HepG2 (cell line): ENCODE measurements around the gene SNAP47. TPM values are rescaled to one million over a fixed set of nuclear protein-coding genes. Genes with fewer than 3 reads are reported as not detected.
A peak's percentile ranks its signal among the peaks of the same experiment; 100 is the strongest.

Experiments used
- CC2D1A ChIP-seq: sonication (generic); formaldehyde crosslinking; IDR thresholded peaks from 2 replicates; pipeline ENCODE4 v1.8.1; 2023; ENCODE audit warnings: mild to moderate bottlenecking, missing genetic modification reagents
- GABPA ChIP-seq, 2 experiments: IDR thresholded peaks; 2 replicates each; pipeline ENCODE4 v1.6.1; 2011 to 2016; ENCODE audit warnings: low read depth in 2 of 2, low read length in 1 of 2, missing biosample characterization in 1 of 2, missing genetic modification characterization in 1 of 2
- SOX13 ChIP-seq, 3 experiments: fragments of 450-650 bp in 1 of 3; sonication (generic) in 1 of 3; formaldehyde crosslinking in 1 of 3; IDR thresholded peaks in 2 of 3; conservative IDR thresholded peaks in 1 of 3; 2 replicates each; pipeline versions ENCODE4 v1.5.0 to v1.6.1; 2016 to 2020; ENCODE audit warnings: antibody characterized with exemption in 1 of 3, mild to moderate bottlenecking in 1 of 3, missing compliant biosample characterization in 1 of 3, missing genetic modification reagents in 1 of 3, moderate library complexity in 1 of 3
- TP53 ChIP-seq: sonication (generic); formaldehyde crosslinking; conservative IDR thresholded peaks from 2 replicates; pipeline ENCODE4 v1.4.0; 2020; ENCODE audit warnings: missing genetic modification reagents
- TRIM24 ChIP-seq: sonication (generic); formaldehyde crosslinking; IDR thresholded peaks from 2 replicates; pipeline ENCODE4 v1.8.0; 2022; ENCODE audit warnings: mild to moderate bottlenecking, missing genetic modification reagents
- ZFYVE20 ChIP-seq: sonication (generic); formaldehyde crosslinking; IDR thresholded peaks from 2 replicates; pipeline ENCODE4 v1.8.0; 2023; ENCODE audit warnings: low read depth, mild to moderate bottlenecking, moderate library complexity, missing genetic modification reagents, borderline replicate concordance
- ZMYM4 ChIP-seq: sonication (generic); formaldehyde crosslinking; IDR thresholded peaks from 2 replicates; pipeline ENCODE4 v1.8.1; 2023; ENCODE audit warnings: mild to moderate bottlenecking, missing genetic modification reagents
- ZNF263 ChIP-seq: sonication (generic); formaldehyde crosslinking; IDR thresholded peaks from 2 replicates; pipeline ENCODE4 v1.4.0; 2020; ENCODE audit warnings: missing genetic modification reagents
- ZNF773 ChIP-seq: sonication (generic); formaldehyde crosslinking; IDR thresholded peaks from 2 replicates; pipeline ENCODE4 v1.4.0; 2020; ENCODE audit warnings: missing genetic modification reagents, borderline replicate concordance
- polyA plus RNA-seq, 8 experiments: library from polyadenylated mRNA; depleted of rRNA in 3 of 8; stranded (reverse) in 7 of 8; unstranded in 1 of 8; fragments of >200 nt; fragmentation: Illumina TruSeq in 4 of 8; extraction: Trizol in 4 of 8; gene quantifications; 2 replicates each; pipeline versions ENCODE4 v1.2.1 to v1.2.3, GENCODE V29; 2011 to 2016; ENCODE audit warnings: low read depth in 4 of 8, missing spikeins in 1 of 8, mixed read lengths in 1 of 8; ENCODE audit not compliant: insufficient read depth in 1 of 8
- total RNA-seq, 5 experiments: library from RNA; depleted of rRNA; stranded (reverse); fragments of >200 nt; fragmentation: Illumina TruSeq; extraction: Trizol; gene quantifications; 2 replicates each; pipeline ENCODE4 v1.2.3, GENCODE V29; 2016; ENCODE audit warnings: low read depth in 1 of 5
- TF ChIP-seq, protein P1 (sequence below): IDR thresholded peaks from 2 replicates; pipeline ENCODE4 v1.6.1; 2016; ENCODE audit warnings: low read depth
- TF ChIP-seq, protein P2 (sequence below): sonication (generic); formaldehyde crosslinking; conservative IDR thresholded peaks from 2 replicates; pipeline ENCODE4 v1.4.0; 2020; ENCODE audit warnings: mild to moderate bottlenecking, missing genetic modification reagents, moderate library complexity
- TF ChIP-seq, protein P3 (sequence below): sonication (generic); formaldehyde crosslinking; IDR thresholded peaks from 2 replicates; pipeline ENCODE4 v1.5.0; 2020; ENCODE audit warnings: mild to moderate bottlenecking, missing genetic modification reagents

SNAP47 gene
- total and polyA plus RNA-seq, 2 of the 13 experiments (the other 11 are each of a cell fraction or from before 2014, with no cell fraction given), result 13.6 to 25.1 TPM

DNA sequence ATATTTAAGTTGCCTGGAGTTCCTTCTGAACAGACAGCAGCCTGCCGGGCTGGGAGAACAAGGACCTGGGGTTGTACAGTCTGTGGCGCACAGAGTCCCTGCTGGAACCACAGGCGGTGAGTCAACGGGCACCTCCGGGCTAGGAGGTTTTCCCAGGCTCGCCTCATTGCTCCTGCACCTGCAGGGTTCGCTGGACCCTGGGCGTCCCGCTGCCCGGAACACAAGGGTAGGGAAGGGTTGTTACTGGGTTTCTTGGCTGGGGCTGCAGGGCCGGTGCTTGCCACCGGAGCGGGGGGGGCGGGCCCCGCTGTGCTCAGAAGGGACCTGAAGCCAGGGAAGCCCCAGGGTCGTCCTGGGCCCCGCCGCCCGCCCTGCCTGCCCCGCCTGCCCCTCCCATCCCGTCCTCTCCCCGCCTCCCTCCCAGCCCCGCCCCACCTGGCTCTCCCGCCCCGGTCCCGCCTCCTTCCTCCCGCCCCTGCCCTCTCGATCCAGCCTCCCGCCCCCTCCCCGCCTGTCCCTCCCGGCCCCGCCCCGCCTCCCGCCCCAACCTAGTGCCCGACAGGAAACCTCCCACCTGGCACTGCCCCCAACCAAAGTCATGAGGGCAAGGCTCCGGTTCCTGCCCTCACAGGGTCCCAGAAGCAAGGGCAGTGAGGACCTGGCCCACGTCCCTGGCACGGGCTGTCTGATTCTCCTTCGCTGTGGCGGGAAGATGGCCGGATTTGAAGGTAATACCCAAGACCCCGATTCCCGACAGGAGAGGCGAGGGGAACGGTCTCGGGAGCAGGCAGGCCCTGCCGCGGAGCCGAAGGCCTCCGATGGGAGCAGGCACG, 7.0 kb upstream of the SNAP47 start (continued):
- TF ChIP-seq, protein P1, sequence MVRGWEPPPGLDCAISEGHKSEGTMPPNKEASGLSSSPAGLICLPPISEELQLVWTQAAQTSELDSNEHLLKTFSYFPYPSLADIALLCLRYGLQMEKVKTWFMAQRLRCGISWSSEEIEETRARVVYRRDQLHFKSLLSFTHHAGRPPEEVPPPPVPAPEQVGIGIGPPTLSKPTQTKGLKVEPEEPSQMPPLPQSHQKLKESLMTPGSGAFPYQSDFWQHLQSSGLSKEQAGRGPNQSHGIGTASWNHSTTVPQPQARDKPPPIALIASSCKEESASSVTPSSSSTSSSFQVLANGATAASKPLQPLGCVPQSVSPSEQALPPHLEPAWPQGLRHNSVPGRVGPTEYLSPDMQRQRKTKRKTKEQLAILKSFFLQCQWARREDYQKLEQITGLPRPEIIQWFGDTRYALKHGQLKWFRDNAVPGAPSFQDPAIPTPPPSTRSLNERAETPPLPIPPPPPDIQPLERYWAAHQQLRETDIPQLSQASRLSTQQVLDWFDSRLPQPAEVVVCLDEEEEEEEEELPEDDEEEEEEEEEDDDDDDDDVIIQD (CRISPR knock-in tag), result no peak
- TF ChIP-seq SOX13 (IDR thresholded peaks at IDR 0.05) (no peak), SOX13 (CRISPR knock-in tag; conservative IDR thresholded peaks at IDR 0.05 in 1 of 2, IDR thresholded peaks at IDR 0.05 in 1 of 2) (no peak), ZNF263 (no peak), ZMYM4 (CRISPR knock-in tag) (0 out of 2 replicates have a peak, but pooled peaks have one; percentile 4), GABPA (IDR thresholded peaks at IDR 0.05; ENCODE audit: low read depth, low read length) (no peak), GABPA (CRISPR knock-in tag; IDR thresholded peaks at IDR 0.05; ENCODE audit: low read depth) (no peak), ZNF773 (no peak), TRIM24 (CRISPR knock-in tag) (no peak), CC2D1A (CRISPR knock-in tag) (no peak), ZFYVE20 (CRISPR knock-in tag) (no peak), TP53 (CRISPR knock-in tag) (no peak)
- TF ChIP-seq, protein P2, sequence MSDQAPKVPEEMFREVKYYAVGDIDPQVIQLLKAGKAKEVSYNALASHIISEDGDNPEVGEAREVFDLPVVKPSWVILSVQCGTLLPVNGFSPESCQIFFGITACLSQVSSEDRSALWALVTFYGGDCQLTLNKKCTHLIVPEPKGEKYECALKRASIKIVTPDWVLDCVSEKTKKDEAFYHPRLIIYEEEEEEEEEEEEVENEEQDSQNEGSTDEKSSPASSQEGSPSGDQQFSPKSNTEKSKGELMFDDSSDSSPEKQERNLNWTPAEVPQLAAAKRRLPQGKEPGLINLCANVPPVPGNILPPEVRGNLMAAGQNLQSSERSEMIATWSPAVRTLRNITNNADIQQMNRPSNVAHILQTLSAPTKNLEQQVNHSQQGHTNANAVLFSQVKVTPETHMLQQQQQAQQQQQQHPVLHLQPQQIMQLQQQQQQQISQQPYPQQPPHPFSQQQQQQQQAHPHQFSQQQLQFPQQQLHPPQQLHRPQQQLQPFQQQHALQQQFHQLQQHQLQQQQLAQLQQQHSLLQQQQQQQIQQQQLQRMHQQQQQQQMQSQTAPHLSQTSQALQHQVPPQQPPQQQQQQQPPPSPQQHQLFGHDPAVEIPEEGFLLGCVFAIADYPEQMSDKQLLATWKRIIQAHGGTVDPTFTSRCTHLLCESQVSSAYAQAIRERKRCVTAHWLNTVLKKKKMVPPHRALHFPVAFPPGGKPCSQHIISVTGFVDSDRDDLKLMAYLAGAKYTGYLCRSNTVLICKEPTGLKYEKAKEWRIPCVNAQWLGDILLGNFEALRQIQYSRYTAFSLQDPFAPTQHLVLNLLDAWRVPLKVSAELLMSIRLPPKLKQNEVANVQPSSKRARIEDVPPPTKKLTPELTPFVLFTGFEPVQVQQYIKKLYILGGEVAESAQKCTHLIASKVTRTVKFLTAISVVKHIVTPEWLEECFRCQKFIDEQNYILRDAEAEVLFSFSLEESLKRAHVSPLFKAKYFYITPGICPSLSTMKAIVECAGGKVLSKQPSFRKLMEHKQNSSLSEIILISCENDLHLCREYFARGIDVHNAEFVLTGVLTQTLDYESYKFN (CRISPR knock-in tag), result peak; percentile 20; the same call in 1 of the 2 replicates
- TF ChIP-seq, protein P3, sequence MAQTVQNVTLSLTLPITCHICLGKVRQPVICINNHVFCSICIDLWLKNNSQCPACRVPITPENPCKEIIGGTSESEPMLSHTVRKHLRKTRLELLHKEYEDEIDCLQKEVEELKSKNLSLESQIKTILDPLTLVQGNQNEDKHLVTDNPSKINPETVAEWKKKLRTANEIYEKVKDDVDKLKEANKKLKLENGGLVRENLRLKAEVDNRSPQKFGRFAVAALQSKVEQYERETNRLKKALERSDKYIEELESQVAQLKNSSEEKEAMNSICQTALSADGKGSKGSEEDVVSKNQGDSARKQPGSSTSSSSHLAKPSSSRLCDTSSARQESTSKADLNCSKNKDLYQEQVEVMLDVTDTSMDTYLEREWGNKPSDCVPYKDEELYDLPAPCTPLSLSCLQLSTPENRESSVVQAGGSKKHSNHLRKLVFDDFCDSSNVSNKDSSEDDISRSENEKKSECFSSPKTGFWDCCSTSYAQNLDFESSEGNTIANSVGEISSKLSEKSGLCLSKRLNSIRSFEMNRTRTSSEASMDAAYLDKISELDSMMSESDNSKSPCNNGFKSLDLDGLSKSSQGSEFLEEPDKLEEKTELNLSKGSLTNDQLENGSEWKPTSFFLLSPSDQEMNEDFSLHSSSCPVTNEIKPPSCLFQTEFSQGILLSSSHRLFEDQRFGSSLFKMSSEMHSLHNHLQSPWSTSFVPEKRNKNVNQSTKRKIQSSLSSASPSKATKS (CRISPR knock-in tag), result no peak
